ENCODE results near the gene HECTD4. TPM values are rescaled to one million over a fixed set of nuclear protein-coding genes. Genes with fewer than 3 reads are reported as not detected.
"Not testable (repeated sequence)": the region's sequence is repeated elsewhere in the genome, so short reads cannot be mapped to it uniquely, and the experiment has no call there.

Gene HECTD4
- total RNA-seq, 2 donors from 2014 or later = 50.6 to 73.4 TPM

GRCh38 chr12:112346194-112346593, 36.0 kb downstream of the HECTD4 start:
- Histone ChIP-seq H3K27me3 (replicated peaks; ENCODE audit: insufficient read depth) (no peaks in the 10 kb centered on the region), H3K36me3 (no peaks in the 10 kb centered on the region), H3K27ac (no peak overlapping the region), H3K4me1 (replicated peaks) (no peaks in the 10 kb centered on the region), H3K4me3 (no peak overlapping the region), H3K9me3 (no peaks in the 10 kb centered on the region)
- 28% methylated on average over 1 of the region's 1 CpG for WGBS
- TF ChIP-seq POLR2AphosphoS5 (IDR thresholded peaks at IDR 0.05) (no peak), POLR2A (IDR thresholded peaks at IDR 0.05) (no peak), CTCF (IDR thresholded peaks at IDR 0.05) (no peak)
- intact Hi-C loops (cut with DNase I) = no loop called here
- DNase-seq (ENCODE audit: low spot score) = no peak

- intact Hi-C loops (cut with DNase I) = no loop called here
- no peaks in the 10 kb centered on the region for H3K4me1 ChIP-seq (replicated peaks)
Observed at GRCh38 chr12:112344220-112344619, 38.0 kb downstream of the HECTD4 start.

GRCh38 chr12:112342587-112342986, 39.6 kb downstream of the HECTD4 start:
- Histone ChIP-seq H3K4me1 (replicated peaks) (no peaks in the 10 kb centered on the region), H3K4me3 (no peak overlapping the region), H3K27ac (no peak overlapping the region), H3K9me3 (no peaks in the 10 kb centered on the region), H3K27me3 (replicated peaks; ENCODE audit: insufficient read depth) (no peaks in the 10 kb centered on the region), H3K36me3 (no peaks in the 10 kb centered on the region)
- WGBS = 81% methylated on average over 3 of the region's 3 CpGs
- DNase-seq (ENCODE audit: low spot score) = no peak
- intact Hi-C loops (cut with DNase I) = no loop called here
- no peak for TF ChIP-seq CTCF (IDR thresholded peaks at IDR 0.05)

More at GRCh38 chr12:112344220-112344619, 38.0 kb downstream of the HECTD4 start:
- TF ChIP-seq POLR2AphosphoS5 (IDR thresholded peaks at IDR 0.05) (no peak), CTCF (IDR thresholded peaks at IDR 0.05) (no peak), POLR2A (IDR thresholded peaks at IDR 0.05) (no peak)
- Histone ChIP-seq H3K27ac (no peak overlapping the region), H3K27me3 (replicated peaks; ENCODE audit: insufficient read depth) (no peaks in the 10 kb centered on the region), H3K9me3 (no peaks in the 10 kb centered on the region), H3K36me3 (no peaks in the 10 kb centered on the region), H3K4me3 (no peak overlapping the region)
- DNase-seq (ENCODE audit: low spot score) = no peak
- 100% methylated on average over 1 of the region's 1 CpG for WGBS

GRCh38 chr12:112341046-112341825, 41.0 kb downstream of the HECTD4 start:
- intact Hi-C loops (cut with DNase I) = no loop called here
- no peak for DNase-seq (ENCODE audit: low spot score)
- H3K27ac ChIP-seq = no peak overlapping the region
- H3K27me3 ChIP-seq (replicated peaks; ENCODE audit: insufficient read depth) = no peaks in the 10 kb centered on the region
- WGBS = 42% methylated on average over 4 of the region's 4 CpGs
- TF ChIP-seq POLR2A (IDR thresholded peaks at IDR 0.05) (no peak), POLR2AphosphoS5 (IDR thresholded peaks at IDR 0.05) (no peak), CTCF (IDR thresholded peaks at IDR 0.05) (no peak)
- H3K4me3 ChIP-seq = no peak overlapping the region
- H3K4me1 ChIP-seq (replicated peaks) = no peaks in the 10 kb centered on the region
- no peaks in the 10 kb centered on the region for H3K36me3 ChIP-seq
- no peaks in the 10 kb centered on the region for H3K9me3 ChIP-seq

DNA sequence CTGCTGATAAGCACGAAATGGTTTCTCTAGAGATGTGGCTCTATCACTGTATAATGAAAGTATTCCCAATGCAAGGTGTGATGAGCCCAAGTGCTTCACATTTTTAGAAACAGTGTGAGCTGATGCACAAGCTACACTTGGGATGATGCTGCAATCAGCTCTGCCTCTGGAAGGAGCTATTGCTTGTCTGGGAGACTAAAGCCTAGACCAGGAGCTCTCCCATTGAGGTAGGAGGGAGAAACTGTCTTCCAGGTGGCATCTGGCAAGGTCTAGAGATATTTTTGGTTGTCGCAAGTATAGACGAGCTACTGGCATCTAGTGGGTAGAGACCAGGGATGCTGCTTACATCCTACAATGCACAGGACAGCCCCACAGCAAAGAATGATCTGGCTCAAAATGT, 42.0 kb downstream of the HECTD4 start:
- Histone ChIP-seq H3K27me3 (replicated peaks; ENCODE audit: insufficient read depth) (no peaks in the 10 kb centered on the region), H3K36me3 (no peaks in the 10 kb centered on the region), H3K4me1 (replicated peaks) (no peaks in the 10 kb centered on the region), H3K4me3 (no peak overlapping the region), H3K9me3 (no peaks in the 10 kb centered on the region), H3K27ac (no peak overlapping the region)
- WGBS = 75% methylated on average over 3 of the region's 3 CpGs
- no peak for TF ChIP-seq CTCF (IDR thresholded peaks at IDR 0.05)
- TF ChIP-seq POLR2AphosphoS5 (IDR thresholded peaks at IDR 0.05) = no peak
- no peak for TF ChIP-seq POLR2A (IDR thresholded peaks at IDR 0.05)
- intact Hi-C loops (cut with DNase I) = no loop called here
- DNase-seq (ENCODE audit: low spot score) = no peak

- H3K36me3 ChIP-seq; H3K9me3 ChIP-seq; H3K27me3 ChIP-seq (replicated peaks; ENCODE audit: insufficient read depth); H3K27ac ChIP-seq; H3K4me3 ChIP-seq; DNase-seq (ENCODE audit: low spot score); intact Hi-C loops (cut with DNase I); H3K4me1 ChIP-seq (replicated peaks): not testable (repeated sequence)
- 95% methylated on average over 1 of the region's 1 CpG for WGBS
Observed at GRCh38 chr12:112334999-112335398, 47.2 kb downstream of the HECTD4 start.
